DND-41 (cell line): ENCODE data around the gene TUBGCP5.

Experiments
- CTCF ChIP-seq: IDR thresholded peaks from 2 replicates; pipeline ENCODE4 v1.5.1; 2012; ENCODE audit warnings: borderline replicate concordance, low read length, moderate library complexity, mild to moderate bottlenecking; ENCODE audit not compliant: poor library complexity, severe bottlenecking; ENCODE audit errors: extremely low read depth
- EZH2 ChIP-seq: IDR thresholded peaks from 3 replicates; pipeline ENCODE4 v1.6.1; 2012; ENCODE audit warnings: borderline replicate concordance, low read depth, mild to moderate bottlenecking, moderate library complexity, low read length, inconsistent platforms; ENCODE audit not compliant: severe bottlenecking

DNA sequence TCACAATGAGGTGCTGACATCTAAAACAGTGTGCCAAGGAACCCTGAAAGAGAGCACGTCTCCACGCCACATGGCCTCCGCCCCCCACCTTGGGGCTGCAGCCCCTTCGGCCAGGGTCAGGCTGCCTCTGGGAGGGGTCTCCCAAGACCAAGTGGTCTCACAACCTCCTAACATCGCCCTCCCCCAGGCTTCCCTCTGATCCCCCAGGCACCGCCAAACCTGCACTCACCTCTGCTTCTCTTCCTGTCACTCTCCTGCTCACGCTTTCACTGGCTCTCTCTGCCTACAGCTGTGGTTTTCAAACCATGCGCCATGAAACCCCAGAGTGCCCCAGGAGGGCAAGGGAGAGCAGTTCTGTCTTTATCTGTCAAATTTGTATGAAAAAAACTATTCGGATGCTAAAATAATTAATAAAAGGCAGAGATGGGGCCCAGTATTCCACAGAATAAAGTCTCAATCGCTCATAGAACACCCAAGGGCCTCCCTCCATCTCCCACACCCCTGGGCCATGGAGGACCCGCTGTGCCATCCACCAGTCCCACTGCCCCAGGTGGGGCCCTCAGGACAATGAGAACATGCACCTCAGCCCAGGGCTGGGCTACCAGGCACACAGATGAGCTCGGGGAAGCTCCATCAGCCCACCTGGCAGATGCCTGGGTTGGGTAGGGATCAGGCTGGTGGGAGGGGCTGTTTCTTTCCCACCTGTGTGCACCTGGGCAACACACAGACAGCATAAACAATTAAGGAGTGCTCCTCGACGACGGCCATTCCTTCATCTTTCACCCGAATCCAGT is 80.7 kb downstream of the TUBGCP5 start:
- TF ChIP-seq CTCF (no peak), EZH2 (no peak)
